HepG2 (cell line): ENCODE measurements around the gene EPB41L2. TPM values are rescaled to one million over a fixed set of nuclear protein-coding genes. Genes with fewer than 3 reads are reported as not detected.

ENCODE experiments used
- DNMT1 ChIP-seq: sonication (generic); formaldehyde crosslinking; IDR thresholded peaks from 2 replicates; pipeline ENCODE4 v1.5.1; 2020; ENCODE audit warnings: mild to moderate bottlenecking, missing genetic modification reagents
- RAD51 ChIP-seq: fragments of 450-650 bp; IDR thresholded peaks from 2 replicates; pipeline ENCODE4 v1.6.1; 2016; ENCODE audit warnings: borderline replicate concordance
- SSRP1 ChIP-seq: IDR thresholded peaks from 2 replicates; pipeline ENCODE4 v1.6.1; 2016; ENCODE audit warnings: control low read depth
- TBP ChIP-seq: sonication (generic); formaldehyde crosslinking; IDR thresholded peaks from 2 replicates; pipeline ENCODE4 v1.5.0; 2020; ENCODE audit warnings: missing genetic modification reagents
- ZFP36 ChIP-seq: fragments of 150-350 bp; IDR thresholded peaks from 2 replicates; pipeline ENCODE4 v1.6.1; 2018; ENCODE audit warnings: borderline replicate concordance, low read length, low read depth; ENCODE audit not compliant: partially characterized antibody
- ZFP90 ChIP-seq: sonication (generic); formaldehyde crosslinking; IDR thresholded peaks from 2 replicates; pipeline ENCODE4 v1.8.0; 2022; ENCODE audit warnings: missing genetic modification reagents, mild to moderate bottlenecking, inconsistent platforms, borderline replicate concordance
- ZNF431 ChIP-seq: sonication (generic); formaldehyde crosslinking; IDR thresholded peaks from 2 replicates; pipeline ENCODE4 v1.9.0; 2022; ENCODE audit warnings: missing genetic modification reagents, low read depth, mild to moderate bottlenecking, borderline replicate concordance
- ZNF501 ChIP-seq: sonication (generic); formaldehyde crosslinking; IDR thresholded peaks from 2 replicates; pipeline ENCODE4 v1.5.1; 2020; ENCODE audit warnings: mild to moderate bottlenecking, moderate library complexity, missing genetic modification reagents
- ZNF670 ChIP-seq: sonication (generic); formaldehyde crosslinking; IDR thresholded peaks from 2 replicates; pipeline ENCODE4 v1.8.0; 2022; ENCODE audit warnings: mild to moderate bottlenecking, missing genetic modification reagents, borderline replicate concordance
- ZNF672 ChIP-seq: sonication (generic); formaldehyde crosslinking; IDR thresholded peaks from 2 replicates; pipeline ENCODE4 v1.8.1; 2022; ENCODE audit warnings: missing genetic modification reagents
- polyA plus RNA-seq, 8 experiments: library from polyadenylated mRNA; depleted of rRNA in 3 of 8; stranded (reverse) in 7 of 8; unstranded in 1 of 8; fragments of >200 nt; fragmentation: Illumina TruSeq in 4 of 8; extraction: Trizol in 4 of 8; gene quantifications; 2 replicates each; pipeline versions ENCODE4 v1.2.1 to v1.2.3, GENCODE V29; 2011 to 2016; ENCODE audit warnings: low read depth in 4 of 8, missing spikeins in 1 of 8, mixed read lengths in 1 of 8; ENCODE audit not compliant: insufficient read depth in 1 of 8
- total RNA-seq, 5 experiments: library from RNA; depleted of rRNA; stranded (reverse); fragments of >200 nt; fragmentation: Illumina TruSeq; extraction: Trizol; gene quantifications; 2 replicates each; pipeline ENCODE4 v1.2.3, GENCODE V29; 2016; ENCODE audit warnings: low read depth in 1 of 5
- TF ChIP-seq, protein P1 (sequence below): sonication (generic); formaldehyde crosslinking; IDR thresholded peaks from 2 replicates; pipeline ENCODE4 v1.4.0; 2020; ENCODE audit warnings: missing genetic modification reagents
- TF ChIP-seq, protein P2 (sequence below): sonication (generic); formaldehyde crosslinking; IDR thresholded peaks from 2 replicates; pipeline ENCODE4 v1.4.0; 2020; ENCODE audit warnings: missing genetic modification reagents, borderline replicate concordance
- TF ChIP-seq, protein P3 (sequence below), 2 experiments: sonication (generic) in 1 of 2; formaldehyde crosslinking in 1 of 2; IDR thresholded peaks; 2 replicates each; pipeline versions ENCODE4 v1.5.1 to v1.6.1; 2011 to 2020; ENCODE audit warnings: borderline replicate concordance in 1 of 2, low read depth in 1 of 2, low read length in 1 of 2, mild to moderate bottlenecking in 1 of 2, missing genetic modification reagents in 1 of 2, moderate library complexity in 1 of 2
- TF ChIP-seq, protein P4 (sequence below): sonication (generic); formaldehyde crosslinking; IDR thresholded peaks from 2 replicates; pipeline ENCODE4 v1.5.0; 2020; ENCODE audit warnings: mild to moderate bottlenecking, missing genetic modification reagents
- TF ChIP-seq, protein P5 (sequence below): sonication (generic); formaldehyde crosslinking; IDR thresholded peaks from 2 replicates; pipeline ENCODE4 v1.8.0; 2023; ENCODE audit warnings: mild to moderate bottlenecking, missing genetic modification reagents

EPB41L2 gene
- total and polyA plus RNA-seq, 2 of the 13 experiments (the other 11 are each of a cell fraction or from before 2014, with no cell fraction given): 41.7 to 56.4 TPM

DNA sequence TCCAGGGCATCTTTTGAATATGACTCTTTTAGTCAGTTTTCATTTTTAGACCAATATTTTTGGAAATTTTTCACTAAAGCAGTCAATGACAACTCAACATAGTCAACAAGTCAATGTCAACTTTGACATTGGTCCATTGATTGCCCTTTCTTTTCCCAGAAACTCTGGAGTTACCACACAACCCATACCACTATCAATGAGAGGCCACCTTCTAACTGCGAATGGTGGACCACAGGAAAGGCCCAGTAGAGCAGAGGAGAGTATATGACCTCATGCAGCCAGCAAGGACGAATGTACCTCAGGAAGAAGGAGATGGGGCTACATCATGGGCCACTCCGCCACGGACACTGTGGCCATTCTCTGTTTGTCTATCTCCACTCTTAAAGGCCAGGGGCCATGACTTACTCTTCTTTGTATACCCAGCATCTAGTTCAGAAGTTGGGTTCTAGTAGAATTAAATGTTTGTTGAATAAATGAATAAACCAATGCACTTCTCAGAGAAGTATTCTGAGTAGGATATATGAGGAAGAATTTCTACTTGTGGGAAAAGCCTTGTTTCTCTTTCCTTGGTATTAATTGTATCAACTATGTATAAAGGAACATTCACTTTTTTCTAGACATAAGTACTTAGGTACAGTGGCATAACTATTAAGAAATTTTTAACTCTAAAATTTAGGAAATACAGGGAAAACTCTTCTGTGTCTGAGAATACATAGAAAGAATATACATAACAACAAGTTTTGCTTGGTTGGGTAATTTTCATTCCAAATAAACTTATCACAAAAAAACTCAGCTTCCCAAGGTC is 236.4 kb downstream of the EPB41L2 start (continued):
- TF ChIP-seq, protein P1, sequence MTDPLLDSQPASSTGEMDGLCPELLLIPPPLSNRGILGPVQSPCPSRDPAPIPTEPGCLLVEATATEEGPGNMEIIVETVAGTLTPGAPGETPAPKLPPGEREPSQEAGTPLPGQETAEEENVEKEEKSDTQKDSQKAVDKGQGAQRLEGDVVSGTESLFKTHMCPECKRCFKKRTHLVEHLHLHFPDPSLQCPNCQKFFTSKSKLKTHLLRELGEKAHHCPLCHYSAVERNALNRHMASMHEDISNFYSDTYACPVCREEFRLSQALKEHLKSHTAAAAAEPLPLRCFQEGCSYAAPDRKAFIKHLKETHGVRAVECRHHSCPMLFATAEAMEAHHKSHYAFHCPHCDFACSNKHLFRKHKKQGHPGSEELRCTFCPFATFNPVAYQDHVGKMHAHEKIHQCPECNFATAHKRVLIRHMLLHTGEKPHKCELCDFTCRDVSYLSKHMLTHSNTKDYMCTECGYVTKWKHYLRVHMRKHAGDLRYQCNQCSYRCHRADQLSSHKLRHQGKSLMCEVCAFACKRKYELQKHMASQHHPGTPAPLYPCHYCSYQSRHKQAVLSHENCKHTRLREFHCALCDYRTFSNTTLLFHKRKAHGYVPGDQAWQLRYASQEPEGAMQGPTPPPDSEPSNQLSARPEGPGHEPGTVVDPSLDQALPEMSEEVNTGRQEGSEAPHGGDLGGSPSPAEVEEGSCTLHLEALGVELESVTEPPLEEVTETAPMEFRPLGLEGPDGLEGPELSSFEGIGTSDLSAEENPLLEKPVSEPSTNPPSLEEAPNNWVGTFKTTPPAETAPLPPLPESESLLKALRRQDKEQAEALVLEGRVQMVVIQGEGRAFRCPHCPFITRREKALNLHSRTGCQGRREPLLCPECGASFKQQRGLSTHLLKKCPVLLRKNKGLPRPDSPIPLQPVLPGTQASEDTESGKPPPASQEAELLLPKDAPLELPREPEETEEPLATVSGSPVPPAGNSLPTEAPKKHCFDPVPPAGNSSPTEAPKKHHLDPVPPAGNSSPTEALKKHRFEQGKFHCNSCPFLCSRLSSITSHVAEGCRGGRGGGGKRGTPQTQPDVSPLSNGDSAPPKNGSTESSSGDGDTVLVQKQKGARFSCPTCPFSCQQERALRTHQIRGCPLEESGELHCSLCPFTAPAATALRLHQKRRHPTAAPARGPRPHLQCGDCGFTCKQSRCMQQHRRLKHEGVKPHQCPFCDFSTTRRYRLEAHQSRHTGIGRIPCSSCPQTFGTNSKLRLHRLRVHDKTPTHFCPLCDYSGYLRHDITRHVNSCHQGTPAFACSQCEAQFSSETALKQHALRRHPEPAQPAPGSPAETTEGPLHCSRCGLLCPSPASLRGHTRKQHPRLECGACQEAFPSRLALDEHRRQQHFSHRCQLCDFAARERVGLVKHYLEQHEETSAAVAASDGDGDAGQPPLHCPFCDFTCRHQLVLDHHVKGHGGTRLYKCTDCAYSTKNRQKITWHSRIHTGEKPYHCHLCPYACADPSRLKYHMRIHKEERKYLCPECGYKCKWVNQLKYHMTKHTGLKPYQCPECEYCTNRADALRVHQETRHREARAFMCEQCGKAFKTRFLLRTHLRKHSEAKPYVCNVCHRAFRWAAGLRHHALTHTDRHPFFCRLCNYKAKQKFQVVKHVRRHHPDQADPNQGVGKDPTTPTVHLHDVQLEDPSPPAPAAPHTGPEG (CRISPR knock-in tag): no peak
- TF ChIP-seq TBP (CRISPR knock-in tag) (no peak), ZNF501 (no peak), DNMT1 (CRISPR knock-in tag) (no peak), ZNF672 (CRISPR knock-in tag) (no peak), ZFP36 (no peak), ZFP90 (no peak), RAD51 (no peak), ZNF670 (peak; percentile 17; the same call in 1 of the 2 replicates), SSRP1 (CRISPR knock-in tag) (no peak), ZNF431 (CRISPR knock-in tag) (no peak)
- TF ChIP-seq, protein P2, sequence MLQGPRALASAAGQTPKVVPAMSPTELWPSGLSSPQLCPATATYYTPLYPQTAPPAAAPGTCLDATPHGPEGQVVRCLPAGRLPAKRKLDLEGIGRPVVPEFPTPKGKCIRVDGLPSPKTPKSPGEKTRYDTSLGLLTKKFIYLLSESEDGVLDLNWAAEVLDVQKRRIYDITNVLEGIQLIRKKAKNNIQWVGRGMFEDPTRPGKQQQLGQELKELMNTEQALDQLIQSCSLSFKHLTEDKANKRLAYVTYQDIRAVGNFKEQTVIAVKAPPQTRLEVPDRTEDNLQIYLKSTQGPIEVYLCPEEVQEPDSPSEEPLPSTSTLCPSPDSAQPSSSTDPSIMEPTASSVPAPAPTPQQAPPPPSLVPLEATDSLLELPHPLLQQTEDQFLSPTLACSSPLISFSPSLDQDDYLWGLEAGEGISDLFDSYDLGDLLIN (CRISPR knock-in tag): no peak
- TF ChIP-seq, protein P3, sequence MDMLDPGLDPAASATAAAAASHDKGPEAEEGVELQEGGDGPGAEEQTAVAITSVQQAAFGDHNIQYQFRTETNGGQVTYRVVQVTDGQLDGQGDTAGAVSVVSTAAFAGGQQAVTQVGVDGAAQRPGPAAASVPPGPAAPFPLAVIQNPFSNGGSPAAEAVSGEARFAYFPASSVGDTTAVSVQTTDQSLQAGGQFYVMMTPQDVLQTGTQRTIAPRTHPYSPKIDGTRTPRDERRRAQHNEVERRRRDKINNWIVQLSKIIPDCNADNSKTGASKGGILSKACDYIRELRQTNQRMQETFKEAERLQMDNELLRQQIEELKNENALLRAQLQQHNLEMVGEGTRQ (IDR thresholded peaks at IDR 0.05; ENCODE audit: low read depth, low read length): no peak
- TF ChIP-seq, protein P3 (CRISPR knock-in tag; IDR thresholded peaks at IDR 0.05; ENCODE audit: borderline replicate concordance): no peak
- TF ChIP-seq, protein P4, sequence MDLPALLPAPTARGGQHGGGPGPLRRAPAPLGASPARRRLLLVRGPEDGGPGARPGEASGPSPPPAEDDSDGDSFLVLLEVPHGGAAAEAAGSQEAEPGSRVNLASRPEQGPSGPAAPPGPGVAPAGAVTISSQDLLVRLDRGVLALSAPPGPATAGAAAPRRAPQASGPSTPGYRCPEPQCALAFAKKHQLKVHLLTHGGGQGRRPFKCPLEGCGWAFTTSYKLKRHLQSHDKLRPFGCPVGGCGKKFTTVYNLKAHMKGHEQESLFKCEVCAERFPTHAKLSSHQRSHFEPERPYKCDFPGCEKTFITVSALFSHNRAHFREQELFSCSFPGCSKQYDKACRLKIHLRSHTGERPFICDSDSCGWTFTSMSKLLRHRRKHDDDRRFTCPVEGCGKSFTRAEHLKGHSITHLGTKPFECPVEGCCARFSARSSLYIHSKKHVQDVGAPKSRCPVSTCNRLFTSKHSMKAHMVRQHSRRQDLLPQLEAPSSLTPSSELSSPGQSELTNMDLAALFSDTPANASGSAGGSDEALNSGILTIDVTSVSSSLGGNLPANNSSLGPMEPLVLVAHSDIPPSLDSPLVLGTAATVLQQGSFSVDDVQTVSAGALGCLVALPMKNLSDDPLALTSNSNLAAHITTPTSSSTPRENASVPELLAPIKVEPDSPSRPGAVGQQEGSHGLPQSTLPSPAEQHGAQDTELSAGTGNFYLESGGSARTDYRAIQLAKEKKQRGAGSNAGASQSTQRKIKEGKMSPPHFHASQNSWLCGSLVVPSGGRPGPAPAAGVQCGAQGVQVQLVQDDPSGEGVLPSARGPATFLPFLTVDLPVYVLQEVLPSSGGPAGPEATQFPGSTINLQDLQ (CRISPR knock-in tag): no peak
- TF ChIP-seq, protein P5, sequence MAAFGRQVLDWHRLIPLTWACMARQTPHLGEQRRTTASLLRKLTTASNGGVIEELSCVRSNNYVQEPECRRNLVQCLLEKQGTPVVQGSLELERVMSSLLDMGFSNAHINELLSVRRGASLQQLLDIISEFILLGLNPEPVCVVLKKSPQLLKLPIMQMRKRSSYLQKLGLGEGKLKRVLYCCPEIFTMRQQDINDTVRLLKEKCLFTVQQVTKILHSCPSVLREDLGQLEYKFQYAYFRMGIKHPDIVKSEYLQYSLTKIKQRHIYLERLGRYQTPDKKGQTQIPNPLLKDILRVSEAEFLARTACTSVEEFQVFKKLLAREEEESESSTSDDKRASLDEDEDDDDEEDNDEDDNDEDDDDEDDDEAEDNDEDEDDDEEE: no peak; the same call in 1 of the 2 replicates
